Esophagus muscularis mucosa (tissue), 3 donors: ENCODE data around the gene GLI3.

ENCODE experiments used
- CTCF ChIP-seq, 3 experiments: fragments of 200-600 bp in 2 of 3; fragments of 450-650 bp in 1 of 3; sonication (generic) in 2 of 3; IDR thresholded peaks; one replicate each; pipeline ENCODE4 v1.5.1; 2017 to 2019; ENCODE audit warnings: antibody characterized with exemption in 3 of 3, mild to moderate bottlenecking in 2 of 3, moderate library complexity in 1 of 3
- POLR2A ChIP-seq: fragments of 450-650 bp; IDR thresholded peaks from one replicate; pipeline ENCODE4 v1.6.1; 2017; ENCODE audit warnings: antibody characterized with exemption, moderate library complexity, mild to moderate bottlenecking, low read depth

- no peak for TF ChIP-seq CTCF (IDR thresholded peaks at IDR 0.05)
- no peak for TF ChIP-seq POLR2A
These were observed 179.7 kb downstream of the GLI3 start for GRCh38 chr7:42057331-42057730.
